Stimulated activated CD8-positive, alpha-beta memory T cell treated with anti-CD3 and anti-CD28 coated beads, Interleukin-15, amount 100 ng/mL, for 4 hours (primary cell): ENCODE measurements around the gene DPYD.

ENCODE experiments used
- DNase-seq, 2 donors: peaks; one replicate each; pipeline ENCODE4 v3.0.0-alpha.2; 2020; ENCODE audit warnings: low read depth in 2 of 2

DPYD gene

GRCh38 chr1:97787231-97787630, 133.6 kb downstream of the DPYD start:
- DNase-seq, result no peak

- DNase-seq, result no peak
These were observed 136.2 kb downstream of the DPYD start for GRCh38 chr1:97784661-97785060.

- no peak for DNase-seq
These were observed 137.1 kb downstream of the DPYD start for GRCh38 chr1:97783751-97784150.

GRCh38 chr1:97781762-97782337, 139.0 kb downstream of the DPYD start:
- DNase-seq, result no peak

GRCh38 chr1:97780884-97781283, 139.9 kb downstream of the DPYD start:
- no peak for DNase-seq

GRCh38 chr1:97778718-97779117, 142.1 kb downstream of the DPYD start:
- DNase-seq, result no peak

GRCh38 chr1:97770376-97770775, 150.5 kb downstream of the DPYD start:
- DNase-seq, result no peak

GRCh38 chr1:97767381-97767780, 153.5 kb downstream of the DPYD start:
- no peak for DNase-seq

- DNase-seq, result no peak
These were observed 155.8 kb downstream of the DPYD start for GRCh38 chr1:97764991-97765390.

GRCh38 chr1:97761637-97762036, 159.2 kb downstream of the DPYD start:
- DNase-seq, result no peak

- DNase-seq, result no peak
These were observed 161.8 kb downstream of the DPYD start for GRCh38 chr1:97759078-97759477.

GRCh38 chr1:97758541-97759057, 162.2 kb downstream of the DPYD start:
- no peak for DNase-seq

GRCh38 chr1:97745912-97746311, 174.9 kb downstream of the DPYD start:
- no peak for DNase-seq

- no peak for DNase-seq
These were observed 175.9 kb downstream of the DPYD start for GRCh38 chr1:97744977-97745376.

GRCh38 chr1:97743129-97743528, 177.7 kb downstream of the DPYD start:
- no peak for DNase-seq

- DNase-seq, result no peak
These were observed 179.9 kb downstream of the DPYD start for GRCh38 chr1:97740891-97741290.

GRCh38 chr1:97739596-97740103, 181.2 kb downstream of the DPYD start:
- DNase-seq, result no peak

- no peak for DNase-seq
These were observed 182.6 kb downstream of the DPYD start for GRCh38 chr1:97738270-97738669.

GRCh38 chr1:97730271-97730670, 190.6 kb downstream of the DPYD start:
- no peak for DNase-seq

GRCh38 chr1:97728436-97728835, 192.4 kb downstream of the DPYD start:
- no peak for DNase-seq

GRCh38 chr1:97727029-97727428, 193.8 kb downstream of the DPYD start:
- DNase-seq, result no peak

GRCh38 chr1:97726386-97726785, 194.4 kb downstream of the DPYD start:
- DNase-seq, result no peak

GRCh38 chr1:97721221-97721620, 199.6 kb downstream of the DPYD start:
- DNase-seq, result no peak

- no peak for DNase-seq
These were observed 207.9 kb downstream of the DPYD start for GRCh38 chr1:97712980-97713379.
